ENCODE results near the gene DOP1B.

- TF ChIP-seq CTCF (IDR thresholded peaks at IDR 0.05) (no peak), POLR2AphosphoS5 (IDR thresholded peaks at IDR 0.05) (no peak), EP300 (IDR thresholded peaks at IDR 0.05) (no peak), POLR2A (IDR thresholded peaks at IDR 0.05) (no peak)
Observed at GRCh38 chr21:36193200-36193599, 36.6 kb downstream of the DOP1B start.
